Keratinocyte (primary cell): ENCODE data around the gene LGALS12. TPM values are rescaled to one million over a fixed set of nuclear protein-coding genes. Genes with fewer than 3 reads are reported as not detected.

ENCODE experiments used
- DNase-seq: peaks from one replicate; pipeline ENCODE4 v3.0.0-alpha.2; 2011; ENCODE audit warnings: low read depth, missing footprints, low spot score
- FAIRE-seq: peaks from 2 replicates; lab custom pipeline; 2011; peaks lifted over from hg19 to GRCh38; lab: Jason Lieb, UNC
- H2AFZ ChIP-seq: 2 replicates; pipeline ENCODE4 v1.6.0; 2012; ENCODE audit warnings: low read length, control low read depth, inconsistent platforms; ENCODE audit not compliant: control insufficient read depth
- H3K27ac ChIP-seq: 2 replicates; pipeline ENCODE4 v1.5.1; 2011; ENCODE audit warnings: low read length; ENCODE audit not compliant: control insufficient read depth, insufficient read depth
- H3K27me3 ChIP-seq: 3 replicates; pipeline ENCODE4 v1.6.0; 2011; ENCODE audit warnings: low read length; ENCODE audit not compliant: control insufficient read depth, insufficient read depth; ENCODE audit errors: extremely low read depth
- H3K36me3 ChIP-seq, 2 experiments: 2 replicates in 1 of 2; 3 replicates in 1 of 2; pipeline ENCODE4 v1.5.1; 2011; ENCODE audit warnings: low read length in 2 of 2, mild to moderate bottlenecking in 1 of 2; ENCODE audit not compliant: control insufficient read depth in 2 of 2, insufficient read depth in 2 of 2; ENCODE audit errors: extremely low read depth in 1 of 2
- H3K4me1 ChIP-seq: 3 replicates; pipeline ENCODE4 v1.5.1; 2011; ENCODE audit warnings: low read length; ENCODE audit not compliant: control insufficient read depth, insufficient read depth; ENCODE audit errors: extremely low read depth
- H3K4me2 ChIP-seq: 3 replicates; pipeline ENCODE4 v1.6.0; 2011; ENCODE audit warnings: low read depth, low read length; ENCODE audit not compliant: control insufficient read depth, insufficient read depth; ENCODE audit errors: extremely low read depth
- H3K4me3 ChIP-seq, 3 experiments: fragments of 200-600 bp in 1 of 3; sonication (generic) in 1 of 3; 2 replicates in 2 of 3; 3 replicates in 1 of 3; pipeline ENCODE4 v1.5.1; 2011 to 2016; ENCODE audit warnings: low read length in 3 of 3, mild to moderate bottlenecking in 3 of 3, control low read depth in 2 of 3, inconsistent platforms in 1 of 3, low read depth in 1 of 3, mixed read lengths in 1 of 3, mixed run types in 1 of 3, moderate library complexity in 1 of 3; ENCODE audit not compliant: control insufficient read depth in 2 of 3, insufficient read depth in 2 of 3; ENCODE audit errors: extremely low read depth in 1 of 3
- H3K79me2 ChIP-seq: 2 replicates; pipeline ENCODE4 v1.6.0; 2012; ENCODE audit warnings: low read length; ENCODE audit not compliant: control insufficient read depth, insufficient read depth
- H3K9ac ChIP-seq: 3 replicates; pipeline ENCODE4 v1.6.0; 2011; ENCODE audit warnings: low read length; ENCODE audit not compliant: control insufficient read depth, insufficient read depth; ENCODE audit errors: extremely low read depth
- H3K9me1 ChIP-seq: 3 replicates; pipeline ENCODE4 v1.6.0; 2011; ENCODE audit warnings: low read length; ENCODE audit not compliant: control insufficient read depth, insufficient read depth; ENCODE audit errors: extremely low read depth
- H3K9me3 ChIP-seq: 2 replicates; pipeline ENCODE4 v1.5.1; 2012; ENCODE audit warnings: low read depth, low read length; ENCODE audit not compliant: control insufficient read depth
- H4K20me1 ChIP-seq: 3 replicates; pipeline ENCODE4 v1.6.0; 2011; ENCODE audit warnings: low read length; ENCODE audit not compliant: control insufficient read depth, insufficient read depth; ENCODE audit errors: extremely low read depth
- EZH2 ChIP-seq: IDR thresholded peaks from one replicate; pipeline ENCODE4 v1.6.1; 2012; ENCODE audit warnings: inconsistent platforms, mild to moderate bottlenecking, low read length, moderate library complexity
- dilution Hi-C: fragments of 300-500 bp; cut with MboI; formaldehyde crosslinking; loops from one replicate; pipeline ENCODE4 v1.7.0; 2020; ENCODE audit warnings: low sequenced_read_pairs; ENCODE audit not compliant: extremely low pct_ligation_motif_present
- polyA plus RNA-seq, 5 experiments: library from polyadenylated mRNA; depleted of rRNA in 3 of 5; stranded (reverse) in 3 of 5; stranded (forward) in 1 of 5; unstranded in 1 of 5; fragments of >200 nt; gene quantifications; 1 replicate in 1 of 5; 2 replicates in 3 of 5; 3 replicates in 1 of 5; pipeline versions ENCODE4 v1.2.1 to v1.2.3, GENCODE V29; 2011 to 2012; ENCODE audit warnings: missing spikeins in 2 of 5, low read depth in 1 of 5, low replicate concordance in 1 of 5
- TF ChIP-seq, protein P1 (sequence below), 3 experiments: IDR thresholded peaks in 1 of 3; conservative IDR thresholded peaks in 1 of 3; optimal IDR thresholded peaks in 1 of 3; 2 replicates in 2 of 3; 3 replicates in 1 of 3; pipeline versions ENCODE3 to v1.5.1; 2011; ENCODE audit warnings: low read length in 3 of 3, mild to moderate bottlenecking in 3 of 3, moderate library complexity in 2 of 3, control low read depth in 1 of 3, inconsistent platforms in 1 of 3; ENCODE audit not compliant: insufficient read depth in 2 of 3; ENCODE audit errors: extremely low read depth in 1 of 3

The LGALS12 gene
- polyA plus RNA-seq, 1 donor (not counting 4 experiments of a cell fraction or from before 2014, with no cell fraction given): not detected

GRCh38 chr11:63508745-63509144 lies 2.9 kb downstream of the LGALS12 start:
- no peaks in the 10 kb centered on the region for H4K20me1 ChIP-seq
- no peak overlapping the region for H3K9ac ChIP-seq
- no peak overlapping the region for H2AFZ ChIP-seq
- no peaks in the 10 kb centered on the region for H3K27me3 ChIP-seq
- no peak for DNase-seq
- H3K9me1 ChIP-seq: no peaks in the 10 kb centered on the region
- H3K9me3 ChIP-seq: no peaks in the 10 kb centered on the region
- H3K27ac ChIP-seq: no peak overlapping the region
- FAIRE-seq: no peak
- no peaks in the 10 kb centered on the region for H3K4me1 ChIP-seq
- dilution Hi-C loops: no loop called here
- TF ChIP-seq, protein P1, sequence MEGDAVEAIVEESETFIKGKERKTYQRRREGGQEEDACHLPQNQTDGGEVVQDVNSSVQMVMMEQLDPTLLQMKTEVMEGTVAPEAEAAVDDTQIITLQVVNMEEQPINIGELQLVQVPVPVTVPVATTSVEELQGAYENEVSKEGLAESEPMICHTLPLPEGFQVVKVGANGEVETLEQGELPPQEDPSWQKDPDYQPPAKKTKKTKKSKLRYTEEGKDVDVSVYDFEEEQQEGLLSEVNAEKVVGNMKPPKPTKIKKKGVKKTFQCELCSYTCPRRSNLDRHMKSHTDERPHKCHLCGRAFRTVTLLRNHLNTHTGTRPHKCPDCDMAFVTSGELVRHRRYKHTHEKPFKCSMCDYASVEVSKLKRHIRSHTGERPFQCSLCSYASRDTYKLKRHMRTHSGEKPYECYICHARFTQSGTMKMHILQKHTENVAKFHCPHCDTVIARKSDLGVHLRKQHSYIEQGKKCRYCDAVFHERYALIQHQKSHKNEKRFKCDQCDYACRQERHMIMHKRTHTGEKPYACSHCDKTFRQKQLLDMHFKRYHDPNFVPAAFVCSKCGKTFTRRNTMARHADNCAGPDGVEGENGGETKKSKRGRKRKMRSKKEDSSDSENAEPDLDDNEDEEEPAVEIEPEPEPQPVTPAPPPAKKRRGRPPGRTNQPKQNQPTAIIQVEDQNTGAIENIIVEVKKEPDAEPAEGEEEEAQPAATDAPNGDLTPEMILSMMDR (optimal IDR thresholded peaks at IDR 0.05 in 1 of 3, IDR thresholded peaks at IDR 0.05 in 1 of 3, conservative IDR thresholded peaks at IDR 0.05 in 1 of 3; ENCODE audit: extremely low read depth in 1 of 3, insufficient read depth in 2 of 3, low read length in 3 of 3): no peak
- no peak for TF ChIP-seq EZH2
- H3K4me3 ChIP-seq: no peak overlapping the region
- H3K4me2 ChIP-seq: no peak overlapping the region
- no peaks in the 10 kb centered on the region for H3K36me3 ChIP-seq
- no peaks in the 10 kb centered on the region for H3K79me2 ChIP-seq

GRCh38 chr11:63510360-63511047 lies 4.6 kb downstream of the LGALS12 start:
- H3K9me1 ChIP-seq: no peaks in the 10 kb centered on the region
- DNase-seq (no peak), FAIRE-seq (no peak)
- H3K4me2 ChIP-seq: no peak overlapping the region
- no peak overlapping the region for H2AFZ ChIP-seq
- no peaks in the 10 kb centered on the region for H4K20me1 ChIP-seq
- no peak overlapping the region for H3K4me3 ChIP-seq
- no peak overlapping the region for H3K27ac ChIP-seq
- H3K36me3 ChIP-seq: no peaks in the 10 kb centered on the region
- H3K79me2 ChIP-seq: no peaks in the 10 kb centered on the region
- no peaks in the 10 kb centered on the region for H3K27me3 ChIP-seq
- H3K9me3 ChIP-seq: no peaks in the 10 kb centered on the region
- H3K9ac ChIP-seq: no peak overlapping the region
- dilution Hi-C loops: no loop called here
- no peaks in the 10 kb centered on the region for H3K4me1 ChIP-seq
- TF ChIP-seq, protein P1 (optimal IDR thresholded peaks at IDR 0.05 in 1 of 3, IDR thresholded peaks at IDR 0.05 in 1 of 3, conservative IDR thresholded peaks at IDR 0.05 in 1 of 3; ENCODE audit: extremely low read depth in 1 of 3, insufficient read depth in 2 of 3, low read length in 3 of 3): no peak
- no peak for TF ChIP-seq EZH2
